Naive thymus-derived CD8-positive, alpha-beta T cell (primary cell): ENCODE measurements around the gene RFXANK. TPM values are rescaled to one million over a fixed set of nuclear protein-coding genes. Genes with fewer than 3 reads are reported as not detected.

Source experiments
- ATAC-seq, 2 donors: fragments of 150-1000 bp; cut with Tn5 transposase in 1 of 2; sonication (Bioruptor Pico), chemical (Tn5 transposase) in 1 of 2; 1 replicate in 1 of 2; 2 replicates in 1 of 2; pipeline ENCODE4 v1.10.0; 2021; ENCODE audit warnings: mild to moderate bottlenecking in 2 of 2, moderate library complexity in 2 of 2
- POLR2A ChIA-PET: fragments of 350-600 bp; sonication (Branson Sonifier 250); formaldehyde crosslinking; loops from one replicate; lab custom pipeline; 2021; ENCODE audit warnings: antibody characterized with exemption; lab: Charles Lee
- DNase-seq, 10 donors: peaks; one replicate each; pipeline versions ENCODE4 v3.0.0 to v3.0.0-alpha.2; 2020 to 2022
- H3K27ac Mint-ChIP-seq, 10 donors: one replicate each; pipeline ENCODE4 v1.8.0; 2020 to 2022; ENCODE audit warnings: mild to moderate bottlenecking in 10 of 10, mixed read lengths in 10 of 10, moderate library complexity in 4 of 10, inconsistent platforms in 1 of 10
- H3K27me3 Mint-ChIP-seq, 5 donors: one replicate each; pipeline ENCODE4 v1.8.0; 2021 to 2022; ENCODE audit warnings: mixed read lengths in 5 of 5
- H3K36me3 Mint-ChIP-seq, 3 donors: one replicate each; pipeline ENCODE4 v1.8.0; 2020 to 2022; ENCODE audit warnings: mixed read lengths in 3 of 3, mild to moderate bottlenecking in 2 of 3, inconsistent platforms in 1 of 3
- H3K4me1 Mint-ChIP-seq, 4 donors: one replicate each; pipeline ENCODE4 v1.8.0; 2021 to 2022; ENCODE audit warnings: mixed read lengths in 4 of 4
- H3K4me3 Mint-ChIP-seq, 10 donors: one replicate each; pipeline ENCODE4 v1.8.0; 2020 to 2022; ENCODE audit warnings: mild to moderate bottlenecking in 10 of 10, mixed read lengths in 10 of 10, moderate library complexity in 6 of 10, inconsistent platforms in 1 of 10
- H3K9me3 Mint-ChIP-seq, 9 donors: one replicate each; pipeline ENCODE4 v1.8.0; 2020 to 2022; ENCODE audit warnings: mixed read lengths in 9 of 9, mild to moderate bottlenecking in 3 of 9, inconsistent platforms in 1 of 9, moderate library complexity in 1 of 9
- polyA plus RNA-seq, 3 donors: library from polyadenylated mRNA; unstranded; fragments of 300-500 nt; fragmentation: Illumina TruSeq; gene quantifications; one replicate each; pipeline ENCODE4 v1.2.3, GENCODE V29; 2021
- total RNA-seq, 8 experiments: library from RNA in 2 of 8; stranded (reverse) in 2 of 8; gene quantifications; one replicate each; pipeline ENCODE4 v1.2.3 and lab custom pipeline; 2021 to 2026

The RFXANK gene
- total and polyA plus RNA-seq, 5 experiments from 2014 or later, result 72.9 to 101 (median 81.5) TPM

DNA sequence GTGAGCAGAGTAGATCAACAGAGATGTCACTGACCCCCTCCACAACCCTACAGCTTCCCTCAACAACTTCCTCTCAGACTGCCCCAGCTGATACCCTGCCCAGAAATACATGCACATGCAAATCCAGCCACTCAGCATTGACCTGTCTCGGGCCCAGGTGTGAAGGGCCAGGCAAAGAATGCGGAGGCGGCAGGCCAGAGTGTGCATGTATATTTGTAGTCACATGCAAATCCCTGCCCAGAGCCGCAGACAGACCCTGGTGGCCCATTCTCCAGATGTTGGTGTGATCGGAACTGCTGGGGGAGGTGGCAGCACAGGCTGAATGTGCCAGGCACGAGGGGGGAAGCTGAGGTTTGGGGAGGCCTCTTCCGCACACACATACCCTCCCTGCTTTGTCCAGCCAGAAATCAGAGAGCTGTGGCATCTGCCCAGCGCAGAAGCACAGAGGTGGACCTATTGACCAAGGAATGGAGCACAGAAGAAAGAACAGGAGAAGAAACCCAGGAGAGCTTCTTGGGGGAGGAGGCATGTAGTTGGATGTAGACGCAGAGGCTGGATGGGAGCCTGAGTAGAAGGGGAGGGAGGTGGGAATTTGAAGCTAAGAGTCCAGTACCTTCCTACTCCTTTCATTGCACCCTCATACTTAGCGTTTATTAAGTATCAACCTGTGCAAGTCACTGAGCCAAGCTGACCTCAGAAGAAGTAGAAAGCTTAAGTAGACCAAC lies 36.4 kb upstream of the RFXANK start:
- ATAC-seq (no peak), DNase-seq (no peak)
- POLR2A ChIA-PET, result interaction anchor here (0.8 kb wide), 1 partner anchor 12 kb away, joined by 3 read pairs; no protein-coding TSS in a partner anchor
- Mint-ChIP-seq H3K4me1 (peaks cover 0 to 17% (median 1%) of the 10 kb centered on the region in 4 donors), H3K36me3 (peaks cover 0 to 22% (median 17%) of the 10 kb centered on the region in 3 donors), H3K9me3 (peaks cover 0 to 7% (median 0%) of the 10 kb centered on the region in 9 donors), H3K4me3 (no peak overlapping the region), H3K27ac (peak overlapping the region in 1 of 10 donors; percentile 71), H3K27me3 (no peaks in the 10 kb centered on the region)

DNA sequence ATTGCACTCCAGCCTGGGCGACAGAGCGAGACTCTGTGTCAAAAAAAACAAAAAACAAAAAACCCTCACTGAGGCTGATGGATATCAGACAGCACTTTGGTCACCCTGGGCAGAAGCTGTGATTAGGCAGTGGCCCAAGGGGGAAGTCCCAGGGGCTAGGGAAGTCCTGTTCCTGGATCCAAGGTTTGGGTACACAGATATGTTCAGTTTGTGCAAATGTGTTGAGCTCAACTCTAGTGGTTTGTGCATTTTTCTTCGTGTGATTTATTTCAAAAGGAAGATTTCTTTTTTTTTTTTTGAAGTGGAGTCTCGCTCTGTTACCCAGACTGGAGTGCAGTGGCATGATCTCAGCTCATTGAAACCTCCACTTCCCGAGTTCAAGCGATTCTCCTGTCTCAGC lies 34.2 kb upstream of the RFXANK start:
- peaks cover 0 to 22% (median 3%) of the 10 kb centered on the region in 4 donors for H3K4me1 Mint-ChIP-seq
- H3K36me3 Mint-ChIP-seq, result peaks cover 0 to 22% (median 17%) of the 10 kb centered on the region in 3 donors
- DNase-seq (no peak), ATAC-seq (no peak)
- peaks cover 0 to 3% (median 0%) of the 10 kb centered on the region in 5 donors for H3K27me3 Mint-ChIP-seq
- POLR2A ChIA-PET, result no interaction called here
- no peak overlapping the region for H3K27ac Mint-ChIP-seq
- no peak overlapping the region for H3K4me3 Mint-ChIP-seq
- peaks cover 0 to 7% (median 0%) of the 10 kb centered on the region in 9 donors for H3K9me3 Mint-ChIP-seq

DNA sequence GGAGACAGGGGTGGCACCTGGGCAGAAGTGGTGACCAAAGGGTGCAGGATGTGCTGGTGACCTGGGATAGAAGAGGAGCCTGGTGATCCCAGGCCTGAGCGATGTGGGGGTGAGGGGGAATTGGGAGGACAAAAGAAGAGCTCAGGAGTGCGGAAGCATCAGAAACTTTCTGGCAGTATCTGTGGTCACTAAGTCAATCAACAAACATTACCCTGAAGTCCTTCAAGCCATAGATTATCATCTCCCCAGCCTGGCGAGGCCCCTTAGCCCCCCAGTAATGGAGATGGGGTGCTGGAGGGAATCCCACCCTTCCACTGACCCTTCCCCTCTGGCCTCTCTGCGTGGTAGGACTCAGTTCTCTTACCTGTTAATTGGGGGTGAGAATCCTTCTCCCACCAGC lies 32.5 kb upstream of the RFXANK start:
- POLR2A ChIA-PET, result no interaction called here
- Mint-ChIP-seq H3K9me3 (peaks cover 0 to 7% (median 0%) of the 10 kb centered on the region in 9 donors), H3K27me3 (peaks cover 0 to 3% (median 0%) of the 10 kb centered on the region in 5 donors), H3K4me1 (peaks cover 0 to 22% (median 3%) of the 10 kb centered on the region in 4 donors), H3K36me3 (peaks cover 0 to 20% (median 14%) of the 10 kb centered on the region in 3 donors), H3K4me3 (no peak overlapping the region), H3K27ac (no peak overlapping the region)
- DNase-seq, result no peak
- no peak for ATAC-seq

DNA sequence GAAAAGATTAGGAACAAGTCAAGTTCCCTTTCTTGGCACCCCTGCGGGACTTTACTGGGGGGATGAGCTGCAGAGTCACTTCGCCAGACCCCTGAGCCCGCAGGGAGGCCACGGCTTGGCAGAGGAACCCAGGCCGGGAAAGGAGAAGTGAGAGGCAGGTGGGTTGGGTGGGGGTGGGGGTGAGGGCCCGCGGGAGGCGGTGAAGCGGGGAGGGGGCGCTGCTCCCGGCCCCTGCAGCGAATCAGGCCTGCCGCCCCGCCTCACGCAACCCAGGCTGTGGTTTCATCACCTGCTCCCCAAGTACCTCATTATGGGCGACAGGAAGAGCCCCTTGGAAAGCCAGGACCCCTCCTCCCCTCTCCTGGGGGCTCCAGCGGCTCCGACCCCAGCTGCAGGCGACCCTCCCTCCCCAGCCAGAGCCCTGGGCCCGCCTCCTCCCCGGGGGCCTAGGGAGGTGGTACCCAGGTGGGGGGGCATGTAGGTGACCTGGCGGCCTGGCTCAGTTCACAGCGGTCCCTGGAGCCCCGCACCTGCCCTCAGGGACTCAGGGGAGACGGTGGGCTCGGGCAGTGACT lies 31.5 kb upstream of the RFXANK start:
- ATAC-seq (no peak), DNase-seq (no peak)
- POLR2A ChIA-PET, result no interaction called here
- Mint-ChIP-seq H3K9me3 (peaks cover 0 to 5% (median 0%) of the 10 kb centered on the region in 9 donors), H3K27ac (no peak overlapping the region), H3K4me3 (no peak overlapping the region), H3K4me1 (peaks cover 0 to 19% (median 3%) of the 10 kb centered on the region in 4 donors), H3K27me3 (peaks cover 0 to 3% (median 0%) of the 10 kb centered on the region in 5 donors), H3K36me3 (peaks cover 0 to 20% (median 8%) of the 10 kb centered on the region in 3 donors)

DNA sequence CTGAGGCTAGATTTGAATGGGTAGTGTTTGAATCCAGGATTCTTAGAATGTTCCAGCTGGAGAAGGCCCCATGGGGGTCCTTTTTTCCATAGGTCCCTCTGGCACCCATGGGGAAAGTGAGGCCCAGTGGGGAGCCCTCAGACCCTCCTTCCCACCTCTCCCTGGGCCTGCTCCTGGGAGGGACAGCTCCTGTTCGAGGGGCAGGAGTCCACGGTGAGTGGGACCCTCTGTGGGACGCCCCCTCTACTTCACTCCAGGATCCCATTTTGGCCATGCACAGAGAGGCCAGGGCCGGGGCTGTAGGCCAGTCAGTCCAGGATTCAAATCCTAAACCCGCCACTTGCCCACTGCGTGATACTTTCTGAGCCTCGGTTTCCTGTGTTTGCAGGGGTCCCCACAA lies 29.6 kb upstream of the RFXANK start:
- Mint-ChIP-seq H3K4me3 (no peak overlapping the region), H3K27ac (no peak overlapping the region), H3K36me3 (peaks cover 0 to 5% (median 0%) of the 10 kb centered on the region in 3 donors), H3K9me3 (no peaks in the 10 kb centered on the region), H3K27me3 (peaks cover 0 to 3% (median 0%) of the 10 kb centered on the region in 5 donors), H3K4me1 (peaks cover 0 to 14% (median 2%) of the 10 kb centered on the region in 4 donors)
- DNase-seq (no peak), ATAC-seq (no peak)
- POLR2A ChIA-PET, result no interaction called here

GRCh38 chr19:19165396-19165795 lies 26.7 kb upstream of the RFXANK start:
- peaks cover 11 to 16% (median 13%) of the 10 kb centered on the region in 4 donors for H3K4me1 Mint-ChIP-seq

GRCh38 chr19:19167612-19168011 lies 24.4 kb upstream of the RFXANK start:
- POLR2A ChIA-PET, result interaction anchor here (1.3 kb wide), 1 partner anchor 11 kb away, joined by 3 read pairs; no protein-coding TSS in a partner anchor
- no peak overlapping the region for H3K4me3 Mint-ChIP-seq

More at GRCh38 chr19:19165396-19165795, 26.7 kb upstream of the RFXANK start:
- no peak for ATAC-seq
- H3K4me3 Mint-ChIP-seq, result no peak overlapping the region
- peaks cover 0 to 5% (median 0%) of the 10 kb centered on the region in 3 donors for H3K36me3 Mint-ChIP-seq
- DNase-seq, result no peak
- H3K27ac Mint-ChIP-seq, result no peak overlapping the region
- H3K27me3 Mint-ChIP-seq, result peaks cover 0 to 3% (median 0%) of the 10 kb centered on the region in 5 donors
- no peaks in the 10 kb centered on the region for H3K9me3 Mint-ChIP-seq
- POLR2A ChIA-PET, result no interaction called here

GRCh38 chr19:19169236-19170052 lies 22.6 kb upstream of the RFXANK start:
- Mint-ChIP-seq H3K36me3 (peaks cover 0 to 5% (median 0%) of the 10 kb centered on the region in 3 donors), H3K4me1 (peaks cover 10 to 22% (median 17%) of the 10 kb centered on the region in 4 donors), H3K9me3 (no peaks in the 10 kb centered on the region), H3K27ac (peak overlapping the region in 4 of 10 donors; percentile 12 to 67 (median 46)), H3K27me3 (no peaks in the 10 kb centered on the region), H3K4me3 (peak overlapping the region; percentile 34 to 87 (median 72))
- DNase-seq, result no peak
- POLR2A ChIA-PET, result no interaction called here
- ATAC-seq, result no peak

More at GRCh38 chr19:19167612-19168011, 24.4 kb upstream of the RFXANK start:
- H3K4me1 Mint-ChIP-seq, result peaks cover 10 to 22% (median 17%) of the 10 kb centered on the region in 4 donors
- H3K9me3 Mint-ChIP-seq, result no peaks in the 10 kb centered on the region
- H3K36me3 Mint-ChIP-seq, result peaks cover 0 to 5% (median 0%) of the 10 kb centered on the region in 3 donors
- H3K27me3 Mint-ChIP-seq, result no peaks in the 10 kb centered on the region
- H3K27ac Mint-ChIP-seq, result peak overlapping the region in 1 of 10 donors; percentile 27
- ATAC-seq (no peak), DNase-seq (no peak)

DNA sequence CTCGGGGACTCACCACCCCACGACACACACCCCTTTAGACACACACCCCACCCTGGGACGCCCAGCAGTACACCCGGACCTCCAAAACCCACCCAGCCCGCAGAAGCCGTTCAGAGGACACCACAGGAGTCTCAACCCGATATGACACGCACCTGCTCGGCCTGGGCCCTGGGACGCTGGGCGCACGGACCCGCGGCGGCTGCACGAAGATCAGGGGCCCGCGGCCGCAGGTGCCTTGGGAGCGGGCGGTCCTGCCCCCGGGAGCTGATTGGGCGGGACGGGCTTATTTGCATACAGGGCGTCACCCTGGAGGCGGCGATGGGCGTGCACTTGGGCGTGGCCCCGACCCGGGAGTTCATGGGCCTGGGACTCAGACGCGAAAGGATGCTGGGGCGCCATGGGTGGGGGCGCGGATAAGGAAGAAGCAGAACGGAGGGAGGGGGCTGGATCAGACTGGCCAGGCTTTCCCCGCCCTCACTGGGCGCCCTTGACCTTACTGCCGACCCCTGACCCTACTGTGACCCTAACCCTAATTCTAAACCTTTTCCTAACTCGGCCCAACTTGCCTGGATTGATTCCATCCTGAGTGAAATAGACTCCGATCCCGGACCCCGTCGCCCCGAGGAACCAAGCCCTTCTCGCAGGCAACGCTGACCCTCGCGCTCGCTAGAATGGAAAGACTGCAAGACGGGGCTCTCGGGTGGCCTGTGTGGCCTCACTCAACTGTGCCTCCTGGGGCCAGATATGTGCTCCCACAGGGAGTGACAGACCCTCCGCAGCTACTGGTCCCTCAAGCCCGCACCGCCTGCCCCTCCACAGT lies 21.8 kb upstream of the RFXANK start, which contains the start of gene MEF2B:
Gene MEF2B (minus strand): TSS at position 211 of the 820 bp plus-strand sequence. CDS start 19,528 bp downstream, outside the sequence.
- ATAC-seq (peak; percentile 96 to 98), DNase-seq (peak; percentile 59 to 87 (median 77))
- Mint-ChIP-seq H3K9me3 (no peaks in the 10 kb centered on the region), H3K27me3 (no peaks in the 10 kb centered on the region), H3K4me3 (peak within 1 kb of the TSS; percentile 34 to 87 (median 72)), H3K36me3 (peaks cover 0 to 2% (median 0%) of the 10 kb centered on the region in 3 donors), H3K27ac (peak within 1 kb of the TSS in 6 of 10 donors; percentile 13 to 81 (median 62)), H3K4me1 (peaks cover 10 to 22% (median 18%) of the 10 kb centered on the region in 4 donors)
- POLR2A ChIA-PET, result interaction anchor here (0.6 kb wide), 2 partner anchors 220 to 1350 kb away, joined by 3 to 5 read pairs; no protein-coding TSS in a partner anchor

DNA sequence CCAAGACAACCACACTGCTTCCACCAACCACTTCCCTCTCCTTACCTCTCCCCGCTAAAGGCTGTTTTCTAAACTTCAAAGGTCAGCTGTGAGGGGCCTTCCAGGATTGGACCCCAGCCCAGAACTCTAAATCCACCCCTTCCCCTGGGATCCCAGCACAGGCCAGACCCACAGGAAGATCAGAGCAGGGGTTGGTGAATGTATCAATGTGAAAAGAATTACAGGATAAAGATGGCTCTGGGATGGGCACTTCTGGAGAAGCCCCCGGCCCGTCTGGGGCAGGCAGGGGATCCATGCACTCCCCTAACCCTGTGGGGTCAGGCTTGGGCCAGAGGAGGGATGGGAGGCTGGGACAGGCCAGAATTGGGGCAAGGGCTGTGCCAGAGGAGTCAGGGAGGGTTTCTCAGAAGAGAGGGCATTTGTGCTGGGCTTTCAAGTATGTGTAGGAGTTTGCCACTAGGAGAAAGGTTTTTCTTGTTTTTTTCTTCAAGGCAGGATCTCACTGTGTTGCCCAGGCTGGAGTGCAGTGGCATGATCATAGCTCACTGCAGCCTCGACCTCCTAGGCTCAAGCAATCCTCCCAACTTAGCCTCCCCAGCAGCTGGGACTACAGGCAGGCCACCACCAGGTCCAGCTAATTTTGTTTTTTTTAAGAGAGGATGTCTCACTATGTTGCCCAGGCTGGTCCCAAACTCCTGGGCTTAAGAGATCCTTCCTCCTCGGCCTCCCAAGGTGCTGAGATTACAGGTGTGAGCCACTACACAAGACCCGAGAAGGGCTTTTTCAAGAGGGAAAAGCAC lies 21.0 kb upstream of the RFXANK start:
- ATAC-seq, result no peak
- H3K27me3 Mint-ChIP-seq, result no peaks in the 10 kb centered on the region
- H3K9me3 Mint-ChIP-seq, result no peaks in the 10 kb centered on the region
- DNase-seq, result no peak
- peak overlapping the region in 3 of 10 donors; percentile 13 to 39 (median 33) for H3K27ac Mint-ChIP-seq
- H3K36me3 Mint-ChIP-seq, result peaks cover 0 to 4% (median 0%) of the 10 kb centered on the region in 3 donors
- H3K4me3 Mint-ChIP-seq, result peak overlapping the region in 8 of 10 donors; percentile 41 to 87 (median 69)
- H3K4me1 Mint-ChIP-seq, result peaks cover 10 to 22% (median 18%) of the 10 kb centered on the region in 4 donors
- POLR2A ChIA-PET, result interaction anchor here (0.6 kb wide), 2 partner anchors 220 to 1351 kb away, joined by 3 to 5 read pairs; no protein-coding TSS in a partner anchor
